Epithelial cell of esophagus (primary cell): ENCODE data around the gene ELK3.

ENCODE experiments used
- DNase-seq: peaks from one replicate; pipeline ENCODE4 v3.0.0; 2010; ENCODE audit warnings: low read depth
- H3K4me3 ChIP-seq: 2 replicates; pipeline ENCODE4 v1.5.1; 2011; ENCODE audit warnings: mild to moderate bottlenecking, low read length, control low read depth
- TF ChIP-seq, protein P1 (sequence below): IDR thresholded peaks from 2 replicates; pipeline ENCODE4 v1.5.1; 2011; ENCODE audit warnings: low read depth, mild to moderate bottlenecking, low read length, control low read depth, inconsistent platforms; ENCODE audit not compliant: insufficient read depth; ENCODE audit errors: missing control alignments

ELK3 gene

DNA sequence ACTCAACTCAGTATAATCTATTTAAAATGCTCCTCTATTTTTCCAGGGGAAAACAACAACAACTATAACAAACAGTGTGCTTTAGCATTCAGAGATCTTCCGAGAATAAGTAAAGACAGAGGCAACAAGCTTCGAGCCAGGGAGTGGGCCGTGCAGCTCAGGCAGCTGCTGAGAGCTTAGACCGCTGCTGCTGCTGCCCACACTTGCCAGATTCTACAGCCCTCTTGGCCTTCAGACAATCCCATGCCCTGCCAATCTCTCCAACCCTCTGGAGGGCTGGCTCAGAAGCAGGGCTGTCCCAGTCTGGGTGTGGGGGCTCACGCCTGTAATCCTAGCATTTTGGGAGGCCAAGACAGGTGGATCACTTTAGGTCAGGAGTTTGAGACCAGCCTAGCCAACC is 23.4 kb upstream of the ELK3 start:
- DNase-seq: no peak
- H3K4me3 ChIP-seq: no peak overlapping the region
- TF ChIP-seq, protein P1, sequence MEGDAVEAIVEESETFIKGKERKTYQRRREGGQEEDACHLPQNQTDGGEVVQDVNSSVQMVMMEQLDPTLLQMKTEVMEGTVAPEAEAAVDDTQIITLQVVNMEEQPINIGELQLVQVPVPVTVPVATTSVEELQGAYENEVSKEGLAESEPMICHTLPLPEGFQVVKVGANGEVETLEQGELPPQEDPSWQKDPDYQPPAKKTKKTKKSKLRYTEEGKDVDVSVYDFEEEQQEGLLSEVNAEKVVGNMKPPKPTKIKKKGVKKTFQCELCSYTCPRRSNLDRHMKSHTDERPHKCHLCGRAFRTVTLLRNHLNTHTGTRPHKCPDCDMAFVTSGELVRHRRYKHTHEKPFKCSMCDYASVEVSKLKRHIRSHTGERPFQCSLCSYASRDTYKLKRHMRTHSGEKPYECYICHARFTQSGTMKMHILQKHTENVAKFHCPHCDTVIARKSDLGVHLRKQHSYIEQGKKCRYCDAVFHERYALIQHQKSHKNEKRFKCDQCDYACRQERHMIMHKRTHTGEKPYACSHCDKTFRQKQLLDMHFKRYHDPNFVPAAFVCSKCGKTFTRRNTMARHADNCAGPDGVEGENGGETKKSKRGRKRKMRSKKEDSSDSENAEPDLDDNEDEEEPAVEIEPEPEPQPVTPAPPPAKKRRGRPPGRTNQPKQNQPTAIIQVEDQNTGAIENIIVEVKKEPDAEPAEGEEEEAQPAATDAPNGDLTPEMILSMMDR: no peak

GRCh38 chr12:96171905-96172304 is 22.3 kb upstream of the ELK3 start:
- peak; percentile 44 for DNase-seq
- TF ChIP-seq, protein P1: no peak
- H3K4me3 ChIP-seq: no peak overlapping the region

DNA sequence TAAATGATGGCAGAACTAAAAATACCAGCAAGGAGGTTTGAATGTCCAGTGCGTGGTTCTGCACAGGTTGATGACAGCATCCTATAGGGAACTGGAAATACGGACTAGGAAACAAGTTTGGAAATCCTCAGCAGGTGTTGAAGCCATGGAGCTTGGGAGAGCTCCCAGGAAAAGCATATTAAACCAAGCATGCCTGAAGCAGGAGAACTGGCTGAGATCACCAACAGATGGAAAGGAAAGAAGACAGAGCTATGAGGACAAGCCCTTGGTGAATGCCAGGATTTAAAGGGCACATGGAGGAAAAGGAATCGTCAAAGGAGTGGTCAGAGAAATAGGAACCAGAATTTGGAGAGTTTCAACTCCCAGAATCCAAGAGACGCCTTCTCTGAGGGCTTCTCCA is 21.2 kb upstream of the ELK3 start:
- no peak overlapping the region for H3K4me3 ChIP-seq
- DNase-seq: no peak
- TF ChIP-seq, protein P1: no peak

DNA sequence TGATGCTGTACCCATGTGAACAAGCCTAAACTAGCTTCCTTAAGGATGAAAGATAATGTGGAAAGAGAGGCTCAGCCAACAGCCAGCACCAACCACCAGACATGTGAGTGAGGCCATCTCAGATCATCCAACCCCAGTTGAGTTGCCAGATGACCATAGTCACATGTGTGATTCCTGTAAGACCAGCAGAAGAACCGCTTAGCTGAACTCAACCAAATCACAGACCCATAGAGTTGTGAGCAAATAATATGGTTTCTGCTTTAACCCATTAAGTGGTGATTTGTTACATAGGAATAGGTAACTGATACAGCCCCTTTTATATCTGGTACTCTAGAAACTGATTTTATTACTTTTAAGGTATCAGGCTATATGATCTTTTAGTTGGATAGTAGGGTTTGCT is 17.6 kb upstream of the ELK3 start:
- TF ChIP-seq, protein P1: no peak
- no peak for DNase-seq
- H3K4me3 ChIP-seq: no peak overlapping the region

DNA sequence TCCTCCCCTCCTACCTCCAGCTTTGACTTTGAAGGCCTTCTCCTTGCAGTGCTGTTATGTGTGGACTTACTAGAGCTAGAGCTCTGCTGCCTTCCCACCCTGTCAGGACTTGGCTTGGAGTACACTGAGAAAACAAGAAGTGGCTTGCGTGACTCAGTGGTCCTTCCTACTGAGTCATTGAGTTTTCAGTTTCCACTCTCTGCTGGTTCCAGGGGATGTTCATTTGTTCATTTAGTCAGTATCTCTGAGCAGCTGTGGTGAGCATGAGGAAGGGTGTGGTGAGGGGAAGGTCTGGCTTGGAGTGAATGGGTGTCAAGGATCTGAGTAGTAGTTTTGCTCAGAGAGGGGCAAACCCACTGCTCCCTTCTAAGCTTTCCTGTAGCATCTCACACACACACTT is 17.2 kb upstream of the ELK3 start:
- DNase-seq: peak; percentile 92
- H3K4me3 ChIP-seq: no peak overlapping the region
- TF ChIP-seq, protein P1: no peak

- no peak overlapping the region for H3K4me3 ChIP-seq
- TF ChIP-seq, protein P1: no peak
- DNase-seq: no peak
Measured at GRCh38 chr12:96183734-96184370, 10.3 kb upstream of the ELK3 start.

DNA sequence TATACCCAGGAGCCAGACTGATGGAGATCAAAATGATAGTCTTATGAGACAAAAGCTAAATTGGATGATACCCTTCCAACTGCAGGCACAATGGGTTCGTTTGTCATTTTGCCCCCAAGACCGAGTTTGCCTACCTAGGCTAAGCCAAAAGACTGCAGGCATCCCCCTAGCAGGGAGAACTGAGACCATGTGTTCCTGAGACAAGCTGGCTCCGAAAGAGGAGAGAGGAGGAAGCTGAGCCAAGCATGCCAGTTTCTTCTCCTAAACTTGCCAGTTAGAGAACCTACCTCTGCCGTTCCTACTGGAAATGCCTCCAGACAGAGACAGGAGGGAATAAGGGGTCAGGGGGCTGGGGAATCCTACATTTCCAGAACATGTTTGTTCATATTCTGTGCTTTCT is 8.3 kb upstream of the ELK3 start:
- no peak for DNase-seq
- TF ChIP-seq, protein P1: no peak
- no peak overlapping the region for H3K4me3 ChIP-seq
